Measurements from ENCODE around the gene ATP6V1C2.

ATP6V1C2 gene

DNA sequence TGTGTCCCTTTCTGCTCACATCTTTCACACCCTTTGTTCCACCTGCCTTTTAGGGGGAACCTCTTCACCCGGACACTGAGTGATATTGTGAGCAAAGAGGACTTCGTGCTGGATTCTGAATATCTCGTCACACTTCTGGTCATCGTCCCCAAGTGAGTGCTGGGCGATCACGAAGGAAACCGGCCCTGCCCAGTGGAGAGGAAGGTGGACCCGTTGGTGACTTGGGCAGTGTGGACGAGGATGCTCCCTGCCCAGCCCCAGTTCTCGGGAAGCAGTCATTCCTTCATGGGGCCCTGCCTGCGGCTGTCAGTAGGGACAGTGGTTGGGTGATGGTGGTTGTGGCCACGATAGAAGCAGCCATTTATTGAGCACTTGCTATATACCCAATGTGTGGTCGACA lies 50.4 kb downstream of the ATP6V1C2 start:
- Histone ChIP-seq H3K4me1 (ENCODE audit: insufficient read depth, insufficient read length) (peaks cover 11% of the 10 kb centered on the region), H3K36me3 (ENCODE audit: insufficient read depth, insufficient read length, low read length) (no peaks in the 10 kb centered on the region), H3K9ac (ENCODE audit: insufficient read length, low read depth) (no peak overlapping the region), H3K9me3 (ENCODE audit: insufficient read depth, low read length) (no peaks in the 10 kb centered on the region), H3K4me3 (ENCODE audit: insufficient read length, low read depth) (no peak overlapping the region), H3K27me3 (ENCODE audit: insufficient read depth, insufficient read length) (no peaks in the 10 kb centered on the region)
- no peak for DNase-seq (ENCODE audit: low read depth, low spot score)
- TF ChIP-seq SUZ12 (IDR thresholded peaks at IDR 0.05; ENCODE audit: extremely low read depth, insufficient read depth, insufficient read length) (no peak), ZNF274 (IDR thresholded peaks at IDR 0.05; ENCODE audit: low read depth, low read length) (no peak), YY1 (IDR thresholded peaks at IDR 0.05; ENCODE audit: insufficient read depth, insufficient read length) (no peak)

DNA sequence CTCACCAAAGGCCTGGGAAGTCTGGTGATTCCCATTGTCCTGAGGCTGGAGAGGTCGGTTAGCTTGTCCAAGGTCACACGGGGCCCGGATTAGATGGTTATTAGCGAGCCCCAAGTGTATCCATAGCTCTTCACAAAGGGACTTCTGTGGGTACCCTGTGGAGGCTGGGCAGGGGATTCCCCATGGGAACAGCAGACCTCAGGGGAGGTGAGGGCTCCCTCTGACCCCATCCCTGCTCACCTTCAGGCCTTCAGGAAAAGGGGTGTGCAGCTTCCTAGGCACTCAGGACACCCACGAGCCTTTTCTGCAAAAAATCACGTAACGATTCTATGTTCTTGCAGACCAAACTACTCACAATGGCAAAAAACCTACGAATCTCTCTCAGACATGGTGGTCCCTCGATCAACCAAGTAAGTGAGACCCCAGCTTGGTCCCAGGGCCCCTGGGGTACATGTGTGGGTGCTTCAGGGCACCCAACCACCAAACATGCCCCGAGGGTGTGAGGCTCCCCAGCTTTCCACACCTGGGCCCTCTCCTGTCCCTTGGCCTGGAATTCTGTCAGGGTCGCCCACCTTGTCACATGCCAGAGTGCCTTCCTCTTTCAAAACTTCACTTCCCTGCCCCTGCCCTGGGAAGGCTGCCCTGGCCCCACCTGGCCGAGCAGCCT lies 50.9 kb downstream of the ATP6V1C2 start:
- TF ChIP-seq ZNF274 (IDR thresholded peaks at IDR 0.05; ENCODE audit: low read depth, low read length) (no peak), SUZ12 (IDR thresholded peaks at IDR 0.05; ENCODE audit: extremely low read depth, insufficient read depth, insufficient read length) (no peak), YY1 (IDR thresholded peaks at IDR 0.05; ENCODE audit: insufficient read depth, insufficient read length) (no peak)
- Histone ChIP-seq H3K27me3 (ENCODE audit: insufficient read depth, insufficient read length) (no peaks in the 10 kb centered on the region), H3K4me1 (ENCODE audit: insufficient read depth, insufficient read length) (peaks cover 11% of the 10 kb centered on the region), H3K4me3 (ENCODE audit: insufficient read length, low read depth) (no peak overlapping the region), H3K36me3 (ENCODE audit: insufficient read depth, insufficient read length, low read length) (peaks cover 5% of the 10 kb centered on the region), H3K9ac (ENCODE audit: insufficient read length, low read depth) (no peak overlapping the region), H3K9me3 (ENCODE audit: insufficient read depth, low read length) (no peaks in the 10 kb centered on the region)
- DNase-seq (ENCODE audit: low read depth, low spot score): no peak

DNA sequence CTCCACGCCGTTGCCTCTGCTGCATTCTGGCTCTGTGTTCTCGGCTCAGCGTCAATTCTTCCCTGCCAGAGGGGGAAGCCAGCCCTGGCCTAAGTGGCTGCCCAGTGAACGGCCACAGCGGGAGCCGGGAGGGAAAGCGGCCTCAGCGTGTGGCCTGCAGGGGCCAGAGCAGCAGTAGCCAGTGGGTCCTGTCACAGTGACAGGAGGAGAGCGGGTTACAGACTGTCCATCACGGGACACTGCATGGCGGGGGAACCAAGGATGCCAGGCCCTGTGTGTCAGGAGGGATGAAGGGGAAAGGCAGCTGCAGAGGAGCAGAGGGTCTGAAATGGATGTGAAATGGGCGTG lies 51.4 kb downstream of the ATP6V1C2 start:
- no peak for DNase-seq (ENCODE audit: low read depth, low spot score)
- TF ChIP-seq ZNF274 (IDR thresholded peaks at IDR 0.05; ENCODE audit: low read depth, low read length): no peak
- TF ChIP-seq SUZ12 (IDR thresholded peaks at IDR 0.05; ENCODE audit: extremely low read depth, insufficient read depth, insufficient read length): no peak
- no peak for TF ChIP-seq YY1 (IDR thresholded peaks at IDR 0.05; ENCODE audit: insufficient read depth, insufficient read length)

DNA sequence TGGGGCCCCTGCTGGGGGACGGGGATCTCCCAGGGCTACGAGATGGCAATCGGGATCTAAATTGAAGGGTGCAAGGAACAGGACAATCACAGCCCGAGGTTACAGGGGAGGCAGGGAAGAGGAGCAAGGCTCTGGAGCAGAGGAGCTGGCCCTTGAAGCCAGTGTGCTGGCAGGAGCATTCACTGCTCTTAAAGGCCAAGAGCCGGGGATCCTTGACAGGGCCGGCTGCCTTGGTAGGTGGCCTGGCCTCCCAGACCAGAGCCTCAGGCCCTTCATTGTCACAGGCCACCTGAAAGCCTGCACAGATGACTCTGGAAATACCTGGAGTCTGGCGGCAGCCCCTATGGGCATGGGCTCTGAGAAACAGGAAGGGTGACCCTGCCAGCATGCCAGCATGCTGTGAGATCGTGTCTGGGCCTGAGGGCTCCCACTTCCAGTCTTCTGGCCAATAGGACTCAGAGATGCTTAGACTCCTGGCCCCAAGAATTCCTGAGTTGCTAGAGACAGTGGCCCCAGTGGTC lies 52.5 kb downstream of the ATP6V1C2 start:
- Histone ChIP-seq H3K27me3 (ENCODE audit: insufficient read depth, insufficient read length) (no peaks in the 10 kb centered on the region), H3K4me1 (ENCODE audit: insufficient read depth, insufficient read length) (peaks cover 11% of the 10 kb centered on the region), H3K9ac (ENCODE audit: insufficient read length, low read depth) (peak overlapping the region; percentile 5), H3K36me3 (ENCODE audit: insufficient read depth, insufficient read length, low read length) (peaks cover 13% of the 10 kb centered on the region), H3K9me3 (ENCODE audit: insufficient read depth, low read length) (no peaks in the 10 kb centered on the region), H3K4me3 (ENCODE audit: insufficient read length, low read depth) (no peak overlapping the region)
- no peak for DNase-seq (ENCODE audit: low read depth, low spot score)
- TF ChIP-seq SUZ12 (IDR thresholded peaks at IDR 0.05; ENCODE audit: extremely low read depth, insufficient read depth, insufficient read length) (no peak), YY1 (IDR thresholded peaks at IDR 0.05; ENCODE audit: insufficient read depth, insufficient read length) (no peak), ZNF274 (IDR thresholded peaks at IDR 0.05; ENCODE audit: low read depth, low read length) (no peak)

More for the DNA sequence above, 51.4 kb downstream of the ATP6V1C2 start:
- Histone ChIP-seq H3K36me3 (ENCODE audit: insufficient read depth, insufficient read length, low read length) (peaks cover 5% of the 10 kb centered on the region), H3K9ac (ENCODE audit: insufficient read length, low read depth) (no peak overlapping the region), H3K27me3 (ENCODE audit: insufficient read depth, insufficient read length) (no peaks in the 10 kb centered on the region), H3K4me3 (ENCODE audit: insufficient read length, low read depth) (no peak overlapping the region), H3K4me1 (ENCODE audit: insufficient read depth, insufficient read length) (peaks cover 11% of the 10 kb centered on the region), H3K9me3 (ENCODE audit: insufficient read depth, low read length) (no peaks in the 10 kb centered on the region)

GRCh38 chr2:10774394-10774793 lies 53.0 kb downstream of the ATP6V1C2 start:
- H3K4me3 ChIP-seq (ENCODE audit: insufficient read length, low read depth): no peak overlapping the region
- TF ChIP-seq SUZ12 (IDR thresholded peaks at IDR 0.05; ENCODE audit: extremely low read depth, insufficient read depth, insufficient read length): no peak
- no peak for TF ChIP-seq YY1 (IDR thresholded peaks at IDR 0.05; ENCODE audit: insufficient read depth, insufficient read length)
- TF ChIP-seq ZNF274 (IDR thresholded peaks at IDR 0.05; ENCODE audit: low read depth, low read length): no peak
- H3K9ac ChIP-seq (ENCODE audit: insufficient read length, low read depth): no peak overlapping the region
- peaks cover 11% of the 10 kb centered on the region for H3K4me1 ChIP-seq (ENCODE audit: insufficient read depth, insufficient read length)
- H3K27me3 ChIP-seq (ENCODE audit: insufficient read depth, insufficient read length): no peaks in the 10 kb centered on the region
- H3K9me3 ChIP-seq (ENCODE audit: insufficient read depth, low read length): no peaks in the 10 kb centered on the region
- no peak for DNase-seq (ENCODE audit: low read depth, low spot score)
- peaks cover 13% of the 10 kb centered on the region for H3K36me3 ChIP-seq (ENCODE audit: insufficient read depth, insufficient read length, low read length)

DNA sequence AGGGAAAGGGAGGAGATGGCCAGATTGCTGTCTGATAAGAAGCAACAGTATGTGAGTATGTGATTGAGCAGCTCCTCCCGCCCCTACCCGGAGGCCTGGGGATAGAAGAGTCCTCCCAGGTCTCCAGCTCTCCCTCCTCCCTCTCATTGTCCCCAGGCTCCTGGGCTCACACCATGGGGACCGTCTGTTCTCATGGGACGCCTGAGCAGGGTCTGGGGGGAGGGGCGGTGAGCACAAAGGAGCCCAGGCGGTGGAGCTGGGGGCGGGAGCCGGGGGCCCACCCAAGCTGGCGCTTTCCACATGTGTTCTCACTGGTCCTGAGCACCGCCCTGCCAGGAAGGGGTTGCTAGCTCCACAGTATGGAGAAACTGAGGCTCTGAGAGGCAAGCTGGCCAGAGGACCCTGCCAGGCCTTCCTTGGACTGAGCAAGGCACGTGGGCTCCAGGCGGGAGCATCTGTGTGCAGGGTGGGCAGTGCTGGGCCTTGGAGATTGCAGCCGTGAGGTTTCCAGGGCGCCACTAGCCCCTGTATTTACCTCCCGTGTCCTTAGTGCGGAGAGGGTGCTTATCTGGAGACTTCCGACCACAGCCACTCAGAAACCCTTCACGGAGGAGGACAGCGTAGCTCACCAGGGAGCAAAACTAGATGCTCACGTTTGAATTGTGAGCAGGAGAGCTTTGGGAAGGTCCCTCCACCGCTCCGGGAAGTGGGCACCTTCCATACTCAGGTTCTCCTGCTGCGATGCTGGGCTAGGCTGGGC lies 53.8 kb downstream of the ATP6V1C2 start:
- Histone ChIP-seq H3K27me3 (ENCODE audit: insufficient read depth, insufficient read length) (no peaks in the 10 kb centered on the region), H3K4me1 (ENCODE audit: insufficient read depth, insufficient read length) (peaks cover 11% of the 10 kb centered on the region), H3K9me3 (ENCODE audit: insufficient read depth, low read length) (no peaks in the 10 kb centered on the region), H3K9ac (ENCODE audit: insufficient read length, low read depth) (no peak overlapping the region), H3K4me3 (ENCODE audit: insufficient read length, low read depth) (no peak overlapping the region), H3K36me3 (ENCODE audit: insufficient read depth, insufficient read length, low read length) (peaks cover 18% of the 10 kb centered on the region)
- no peak for DNase-seq (ENCODE audit: low read depth, low spot score)
- TF ChIP-seq SUZ12 (IDR thresholded peaks at IDR 0.05; ENCODE audit: extremely low read depth, insufficient read depth, insufficient read length) (no peak), ZNF274 (IDR thresholded peaks at IDR 0.05; ENCODE audit: low read depth, low read length) (no peak), YY1 (IDR thresholded peaks at IDR 0.05; ENCODE audit: insufficient read depth, insufficient read length) (no peak)

DNA sequence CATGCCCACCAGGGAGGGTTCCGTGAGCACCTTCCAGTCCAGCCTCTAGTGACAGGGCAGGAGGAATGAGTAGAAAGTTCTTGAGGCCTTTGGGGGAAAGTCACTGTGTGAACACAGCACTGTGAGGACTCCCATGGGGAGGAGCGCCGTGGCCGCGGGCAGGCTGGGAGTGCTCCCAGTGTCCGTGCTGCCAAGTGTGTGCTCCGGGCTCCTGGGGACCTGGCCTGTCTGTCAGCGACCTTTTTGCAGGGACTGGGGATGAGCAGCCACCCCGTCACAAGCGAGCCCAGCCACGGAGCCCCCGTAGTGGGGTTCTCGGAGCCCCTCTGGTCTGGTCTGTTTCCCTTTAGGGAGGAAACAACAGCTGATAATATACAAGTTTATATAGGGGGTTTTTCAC lies 54.4 kb downstream of the ATP6V1C2 start:
- H3K27me3 ChIP-seq (ENCODE audit: insufficient read depth, insufficient read length): no peaks in the 10 kb centered on the region
- H3K9me3 ChIP-seq (ENCODE audit: insufficient read depth, low read length): no peaks in the 10 kb centered on the region
- peaks cover 11% of the 10 kb centered on the region for H3K4me1 ChIP-seq (ENCODE audit: insufficient read depth, insufficient read length)
- no peak overlapping the region for H3K9ac ChIP-seq (ENCODE audit: insufficient read length, low read depth)
- no peak for DNase-seq (ENCODE audit: low read depth, low spot score)
- TF ChIP-seq YY1 (IDR thresholded peaks at IDR 0.05; ENCODE audit: insufficient read depth, insufficient read length): no peak
- TF ChIP-seq ZNF274 (IDR thresholded peaks at IDR 0.05; ENCODE audit: low read depth, low read length): no peak
- TF ChIP-seq SUZ12 (IDR thresholded peaks at IDR 0.05; ENCODE audit: extremely low read depth, insufficient read depth, insufficient read length): no peak
- no peak overlapping the region for H3K4me3 ChIP-seq (ENCODE audit: insufficient read length, low read depth)
- peaks cover 21% of the 10 kb centered on the region for H3K36me3 ChIP-seq (ENCODE audit: insufficient read depth, insufficient read length, low read length)

Data from NT2/D1 (cell line).